Common myeloid progenitor, CD34-positive (primary cell): Measurements from ENCODE around the gene URI1.

ENCODE experiments used
- CTCF ChIA-PET: fragments of 350-600 bp; sonication (Branson Sonifier 250); formaldehyde crosslinking; loops from one replicate; lab custom pipeline; 2021; ENCODE audit warnings: antibody characterized with exemption; lab: Charles Lee
- POLR2A ChIA-PET: fragments of 350-600 bp; sonication (Branson Sonifier 250); formaldehyde crosslinking; loops from one replicate; lab custom pipeline; 2021; ENCODE audit warnings: antibody characterized with exemption; lab: Charles Lee
- DNase-seq, 3 donors: peaks; one replicate each; pipeline versions ENCODE4 v3.0.0 to v3.0.0-alpha.2; 2013
- H3K27ac ChIP-seq, 2 experiments: 1 replicate in 1 of 2; 2 replicates in 1 of 2; pipeline ENCODE4 v1.7.0; 2013; ENCODE audit warnings: inconsistent platforms in 2 of 2, low read length in 2 of 2, mild to moderate bottlenecking in 2 of 2, low read depth in 1 of 2, moderate library complexity in 1 of 2; ENCODE audit not compliant: severe bottlenecking in 2 of 2, insufficient read depth in 1 of 2, poor library complexity in 1 of 2
- H3K27me3 ChIP-seq, 5 experiments: replicated peaks in 2 of 5; 1 replicate in 3 of 5; 2 replicates in 2 of 5; pipeline versions ENCODE4 v1.6.1 to v1.7.0; 2013; ENCODE audit warnings: low read length in 4 of 5, mild to moderate bottlenecking in 2 of 5, moderate library complexity in 2 of 5, inconsistent platforms in 1 of 5; ENCODE audit not compliant: insufficient read depth in 5 of 5, control insufficient read depth in 4 of 5
- H3K36me3 ChIP-seq, 4 experiments: 1 replicate in 2 of 4; 2 replicates in 2 of 4; pipeline versions ENCODE4 v1.6.1 to v1.7.0; 2013; ENCODE audit warnings: low read length in 3 of 4, control low read depth in 1 of 4, mild to moderate bottlenecking in 1 of 4; ENCODE audit not compliant: control insufficient read depth in 4 of 4, insufficient read depth in 4 of 4
- H3K4me1 ChIP-seq, 4 experiments: 1 replicate in 3 of 4; 2 replicates in 1 of 4; pipeline versions ENCODE4 v1.6.1 to v1.7.1; 2013; ENCODE audit warnings: low read length in 3 of 4, mild to moderate bottlenecking in 3 of 4, control low read depth in 1 of 4, inconsistent platforms in 1 of 4, moderate library complexity in 1 of 4; ENCODE audit not compliant: control insufficient read depth in 4 of 4, insufficient read depth in 4 of 4; ENCODE audit errors: control extremely low read depth in 1 of 4
- H3K4me3 ChIP-seq, 7 experiments: 1 replicate in 4 of 7; 2 replicates in 3 of 7; pipeline versions ENCODE4 v1.5.1 to v1.7.0; 2013; ENCODE audit warnings: mild to moderate bottlenecking in 7 of 7, low read length in 6 of 7, moderate library complexity in 6 of 7, inconsistent platforms in 2 of 7, low read depth in 2 of 7, control low read depth in 1 of 7; ENCODE audit not compliant: insufficient read depth in 4 of 7, control insufficient read depth in 1 of 7; ENCODE audit errors: extremely low read depth in 1 of 7
- H3K9me3 ChIP-seq, 5 experiments: 1 replicate in 4 of 5; 2 replicates in 1 of 5; pipeline versions ENCODE4 v1.6.1 to v1.7.1; 2013; ENCODE audit warnings: low read length in 4 of 5, mild to moderate bottlenecking in 2 of 5, inconsistent platforms in 1 of 5, low read depth in 1 of 5, moderate library complexity in 1 of 5; ENCODE audit not compliant: control insufficient read depth in 4 of 5, insufficient read depth in 2 of 5; ENCODE audit errors: control extremely low read depth in 1 of 5
- WGBS: methylation state at CpG from one replicate; pipeline ENCODE4 v1.1.5; 2013; ENCODE audit not compliant: insufficient coverage; 5-methylcytosine and 5-hydroxymethylcytosine counted together

Gene URI1

GRCh38 chr19:30044273-30045248 lies 102.5 kb downstream of the URI1 start:
- CTCF ChIA-PET: no interaction called here
- Histone ChIP-seq H3K4me3 (no peak overlapping the region), H3K36me3 (peaks cover 0 to 4% (median under 1%) of the 10 kb centered on the region in 4 experiments), H3K4me1 (peaks cover 4 to 25% (median 19%) of the 10 kb centered on the region in 4 experiments), H3K9me3 (peaks cover 4 to 11% (median 8%) of the 10 kb centered on the region in 5 experiments), H3K27me3 (no peaks in the 10 kb centered on the region), H3K27ac (no peak overlapping the region)
- POLR2A ChIA-PET: no interaction called here
- 95% methylated on average over 12 of the region's 13 CpGs for WGBS
- no peak for DNase-seq

- POLR2A ChIA-PET: no interaction called here
- Histone ChIP-seq H3K9me3 (peaks cover 0 to under 1% (median 0%) of the 10 kb centered on the region in 5 experiments), H3K36me3 (no peaks in the 10 kb centered on the region), H3K27me3 (no peaks in the 10 kb centered on the region), H3K4me1 (peaks cover 4 to 30% (median 26%) of the 10 kb centered on the region in 4 experiments), H3K4me3 (peak overlapping the region in 4 of 7 experiments; percentile 6 to 33 (median 23)), H3K27ac (peak overlapping the region; percentile 30 to 61)
- DNase-seq: peak; percentile 95 to 99 (median 99)
- 0% methylated on average over 2 of the region's 4 CpGs for WGBS
- CTCF ChIA-PET: interaction anchor here (0.8 to 1.2 kb wide), 3 partner anchors 44 to 83 kb away, joined by 3 read pairs; no protein-coding TSS in a partner anchor
Observed at GRCh38 chr19:30046522-30046921, 104.5 kb downstream of the URI1 start.

- H3K27ac ChIP-seq: peak overlapping the region in 1 of 2 experiments; percentile 61
- no peaks in the 10 kb centered on the region for H3K27me3 ChIP-seq
- no peaks in the 10 kb centered on the region for H3K36me3 ChIP-seq
- H3K9me3 ChIP-seq: no peaks in the 10 kb centered on the region
- peak in 2 of 3 donors; percentile 57 to 66 for DNase-seq
- H3K4me3 ChIP-seq: no peak overlapping the region
- H3K4me1 ChIP-seq: peaks cover 4 to 36% (median 34%) of the 10 kb centered on the region in 4 experiments
- ChIA-PET POLR2A (no interaction called here), CTCF (no interaction called here)
- WGBS: 74% methylated on average over 8 of the region's 8 CpGs
Observed at GRCh38 chr19:30047432-30047831, 105.4 kb downstream of the URI1 start.

- Histone ChIP-seq H3K4me3 (no peak overlapping the region), H3K36me3 (no peaks in the 10 kb centered on the region), H3K27me3 (no peaks in the 10 kb centered on the region), H3K4me1 (peaks cover 4 to 36% (median 34%) of the 10 kb centered on the region in 4 experiments), H3K9me3 (no peaks in the 10 kb centered on the region), H3K27ac (no peak overlapping the region)
- DNase-seq: no peak
- WGBS: 100% methylated on average over 3 of the region's 4 CpGs
- CTCF ChIA-PET: no interaction called here
- POLR2A ChIA-PET: no interaction called here
Observed at GRCh38 chr19:30049226-30049625, 107.2 kb downstream of the URI1 start.

- no peaks in the 10 kb centered on the region for H3K9me3 ChIP-seq
- no peaks in the 10 kb centered on the region for H3K36me3 ChIP-seq
- peaks cover 4 to 36% (median 34%) of the 10 kb centered on the region in 4 experiments for H3K4me1 ChIP-seq
- H3K27ac ChIP-seq: no peak overlapping the region
- ChIA-PET POLR2A (no interaction called here), CTCF (no interaction called here)
- DNase-seq: no peak
- H3K4me3 ChIP-seq: no peak overlapping the region
- no peaks in the 10 kb centered on the region for H3K27me3 ChIP-seq
- WGBS: over 99% methylated on average over 10 of the region's 13 CpGs
Observed at GRCh38 chr19:30049846-30050667, 108.0 kb downstream of the URI1 start.

- CTCF ChIA-PET: interaction anchor here (1.4 kb wide), 1 partner anchor 23 kb away, joined by 3 read pairs; no protein-coding TSS in a partner anchor
- POLR2A ChIA-PET: no interaction called here
Observed at GRCh38 chr19:30052122-30053075, 110.4 kb downstream of the URI1 start.

More at GRCh38 chr19:30052122-30053075, 110.4 kb downstream of the URI1 start:
- H3K27me3 ChIP-seq: no peaks in the 10 kb centered on the region
- H3K4me3 ChIP-seq: no peak overlapping the region
- H3K27ac ChIP-seq: no peak overlapping the region
- no peak for DNase-seq
- H3K4me1 ChIP-seq: peaks cover 0 to 22% (median 19%) of the 10 kb centered on the region in 4 experiments
- H3K36me3 ChIP-seq: no peaks in the 10 kb centered on the region
- H3K9me3 ChIP-seq: peaks cover 0 to 2% (median 0%) of the 10 kb centered on the region in 5 experiments
- 91% methylated on average over 11 of the region's 18 CpGs for WGBS
